MM.1S (cell line): ENCODE measurements around the gene CFHR5.

ENCODE experiments used
- DNase-seq: peaks from one replicate; pipeline ENCODE4 v3.0.0-alpha.2; 2015
- H2AFZ ChIP-seq: fragments of 300-600 bp; sonication (generic); 2 replicates; pipeline ENCODE4 v1.6.0; 2016; ENCODE audit warnings: antibody characterized with exemption, low read length
- H3F3A ChIP-seq: fragments of 300-600 bp; sonication (generic); 2 replicates; pipeline ENCODE4 v1.6.1; 2016; ENCODE audit warnings: mild to moderate bottlenecking, antibody characterized with exemption, low read length, moderate library complexity, mixed read lengths; ENCODE audit not compliant: insufficient read depth
- H3K27ac ChIP-seq: fragments of 300-600 bp; sonication (generic); 2 replicates; pipeline ENCODE4 v1.5.1; 2016; ENCODE audit warnings: mild to moderate bottlenecking, low read length
- H3K27me3 ChIP-seq: fragments of 300-600 bp; sonication (generic); replicated peaks from 2 replicates; pipeline ENCODE4 v1.6.0; 2016; ENCODE audit warnings: low read length; ENCODE audit not compliant: insufficient read depth
- H3K36me3 ChIP-seq: fragments of 300-600 bp; sonication (generic); replicated peaks from 2 replicates; pipeline ENCODE4 v1.6.1; 2016; ENCODE audit warnings: mild to moderate bottlenecking, low read length, mixed read lengths; ENCODE audit not compliant: insufficient read depth
- H3K4me1 ChIP-seq: fragments of 300-600 bp; sonication (generic); 2 replicates; pipeline ENCODE4 v1.6.1; 2016; ENCODE audit warnings: low read length, mixed read lengths
- H3K4me2 ChIP-seq: fragments of 300-600 bp; sonication (generic); 2 replicates; pipeline ENCODE4 v1.6.0; 2016; ENCODE audit warnings: low read depth, low read length
- H3K4me3 ChIP-seq: fragments of 300-600 bp; sonication (generic); 2 replicates; pipeline ENCODE4 v1.5.1; 2016; ENCODE audit warnings: low read length, mixed read lengths
- H3K79me2 ChIP-seq: fragments of 300-600 bp; sonication (generic); 2 replicates; pipeline ENCODE4 v1.6.1; 2016; ENCODE audit warnings: mixed run types, low read length, mixed read lengths
- H3K9ac ChIP-seq: fragments of 300-600 bp; sonication (generic); 2 replicates; pipeline ENCODE4 v1.6.1; 2016; ENCODE audit warnings: low read length, mixed read lengths
- H3K9me2 ChIP-seq: fragments of 300-600 bp; sonication (generic); replicated peaks from 2 replicates; pipeline ENCODE4 v1.6.1; 2016; ENCODE audit warnings: mild to moderate bottlenecking, low read length, mixed read lengths; ENCODE audit not compliant: insufficient read depth
- H3K9me3 ChIP-seq: fragments of 300-600 bp; sonication (generic); replicated peaks from 2 replicates; pipeline ENCODE4 v1.6.1; 2016; ENCODE audit warnings: mild to moderate bottlenecking, low read length, mixed read lengths; ENCODE audit not compliant: insufficient read depth
- H4K20me1 ChIP-seq: fragments of 300-600 bp; sonication (generic); 2 replicates; pipeline ENCODE4 v1.6.1; 2016; ENCODE audit warnings: mild to moderate bottlenecking, low read length, moderate library complexity, mixed read lengths; ENCODE audit not compliant: insufficient read depth
- CTCF ChIP-seq: fragments of 300-600 bp; sonication (generic); IDR thresholded peaks from 2 replicates; pipeline ENCODE4 v1.5.1; 2016; ENCODE audit warnings: antibody characterized with exemption, low read length, mixed read lengths
- EZH2 ChIP-seq: fragments of 300-600 bp; sonication (generic); optimal IDR thresholded peaks from 2 replicates; pipeline ENCODE3; 2017; ENCODE audit warnings: low read depth, mild to moderate bottlenecking, antibody characterized with exemption, low read length, mixed read lengths
- EZH2phosphoT487 ChIP-seq: fragments of 300-600 bp; sonication (generic); IDR thresholded peaks from 2 replicates; pipeline ENCODE4 v1.6.1; 2018; ENCODE audit warnings: antibody characterized with exemption, low read length

Gene CFHR5

GRCh38 chr1:196960854-196961253 lies 16.5 kb upstream of the CFHR5 start:
- Histone ChIP-seq H3F3A (no peaks in the 10 kb centered on the region), H3K36me3 (no peaks in the 10 kb centered on the region), H4K20me1 (no peaks in the 10 kb centered on the region), H3K4me3 (no peak overlapping the region), H3K79me2 (no peaks in the 10 kb centered on the region), H3K4me2 (no peak overlapping the region), H3K27ac (no peak overlapping the region), H2AFZ (no peak overlapping the region), H3K9me2 (no peaks in the 10 kb centered on the region), H3K27me3 (no peaks in the 10 kb centered on the region), H3K9me3 (no peaks in the 10 kb centered on the region), H3K4me1 (no peaks in the 10 kb centered on the region), H3K9ac (no peak overlapping the region)
- no peak for TF ChIP-seq EZH2phosphoT487
- no peak for TF ChIP-seq EZH2
- TF ChIP-seq CTCF: no peak
- DNase-seq: no peak

- TF ChIP-seq EZH2phosphoT487 (no peak), EZH2 (no peak), CTCF (no peak)
- Histone ChIP-seq H3K9ac (no peak overlapping the region), H3K4me1 (no peaks in the 10 kb centered on the region), H3K36me3 (no peaks in the 10 kb centered on the region), H3K9me2 (no peaks in the 10 kb centered on the region), H3K27ac (no peak overlapping the region), H3K27me3 (no peaks in the 10 kb centered on the region), H3F3A (no peaks in the 10 kb centered on the region), H3K79me2 (no peaks in the 10 kb centered on the region), H3K9me3 (no peaks in the 10 kb centered on the region), H4K20me1 (no peaks in the 10 kb centered on the region), H3K4me3 (no peak overlapping the region), H3K4me2 (no peak overlapping the region), H2AFZ (no peak overlapping the region)
- no peak for DNase-seq
These were observed 7.2 kb upstream of the CFHR5 start for GRCh38 chr1:196970182-196970581.

- H3K79me2 ChIP-seq: no peaks in the 10 kb centered on the region
- no peak overlapping the region for H3K4me3 ChIP-seq
- H3K9me3 ChIP-seq: no peaks in the 10 kb centered on the region
- TF ChIP-seq CTCF (no peak), EZH2phosphoT487 (no peak), EZH2 (no peak)
- H3K4me2 ChIP-seq: no peak overlapping the region
- no peaks in the 10 kb centered on the region for H3K36me3 ChIP-seq
- no peak for DNase-seq
- H3K9me2 ChIP-seq: no peaks in the 10 kb centered on the region
- no peaks in the 10 kb centered on the region for H3F3A ChIP-seq
- H2AFZ ChIP-seq: no peak overlapping the region
- no peak overlapping the region for H3K9ac ChIP-seq
- H3K27me3 ChIP-seq: no peaks in the 10 kb centered on the region
- no peaks in the 10 kb centered on the region for H3K4me1 ChIP-seq
- H3K27ac ChIP-seq: no peak overlapping the region
- H4K20me1 ChIP-seq: no peaks in the 10 kb centered on the region
These were observed 1.1 kb upstream of the CFHR5 start for GRCh38 chr1:196976278-196976677.
